ENCODE measurements around the gene ACTA2.

The ACTA2 gene

GRCh38 chr10:88889559-88890337 is 62.8 kb downstream of the ACTA2 start:
- DNase-seq: no peak

- DNase-seq: no peak
These were observed 63.6 kb downstream of the ACTA2 start for GRCh38 chr10:88888810-88889445.

- DNase-seq: no peak
These were observed 66.0 kb downstream of the ACTA2 start for GRCh38 chr10:88886557-88886956.
